ENCODE measurements around the gene MMP7. TPM values are rescaled to one million over a fixed set of nuclear protein-coding genes. Genes with fewer than 3 reads are reported as not detected.

Gene MMP7
- total and polyA plus RNA-seq, 2 donors (not counting 1 experiment from before 2014, with no cell fraction given) = not detected

DNA sequence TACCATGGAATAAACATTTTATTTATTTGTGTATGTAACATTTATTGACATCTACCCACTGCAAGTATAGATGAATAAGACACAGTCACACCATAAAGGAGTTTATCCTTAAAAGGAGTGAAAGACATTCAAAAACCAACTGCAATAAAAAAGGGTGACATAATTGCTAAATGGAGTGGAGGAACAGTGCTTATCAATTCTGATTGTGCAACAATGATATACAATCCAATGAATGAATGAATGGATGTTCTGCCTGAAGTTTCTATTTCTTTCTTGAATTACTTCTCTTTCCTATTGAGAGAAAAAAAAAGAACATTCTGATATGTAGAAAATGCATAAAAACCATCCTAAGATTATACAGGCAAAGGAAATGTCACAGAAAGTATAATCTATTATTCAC is 10.0 kb downstream of the MMP7 start:
- Histone ChIP-seq H3K36me3 (replicated peaks in 1 of 2; ENCODE audit: control extremely low read depth in 1 of 2, control insufficient read depth in 1 of 2, extremely low read depth in 1 of 2, insufficient read depth in 2 of 2, low read length in 1 of 2) (no peaks in the 10 kb centered on the region), H3K9me3 (ENCODE audit: control extremely low read depth in 1 of 3, control insufficient read depth in 2 of 3, insufficient read depth in 1 of 3, low read length in 2 of 3) (no peaks in the 10 kb centered on the region), H3K4me2 (replicated peaks; ENCODE audit: low read depth, low read length, poor library complexity, severe bottlenecking) (no peak overlapping the region), H3K4me1 (ENCODE audit: control insufficient read depth in 2 of 2, insufficient read depth in 2 of 2, low read length in 2 of 2) (peaks cover 7 to 9% of the 10 kb centered on the region in 2 donors), H3K4me3 (ENCODE audit: control extremely low read depth in 1 of 5, extremely low read depth in 1 of 5, insufficient read depth in 1 of 5, low read depth in 2 of 5, low read length in 4 of 5) (no peak overlapping the region), H3K79me2 (ENCODE audit: control insufficient read depth, insufficient read depth, low read length) (no peaks in the 10 kb centered on the region), H3K9ac (ENCODE audit: low read length) (no peak overlapping the region), H3K27ac (ENCODE audit: low read length in 2 of 2) (no peak overlapping the region), H4K20me1 (ENCODE audit: control insufficient read depth, insufficient read depth, low read length, poor library complexity, severe bottlenecking) (no peaks in the 10 kb centered on the region), H3K27me3 (replicated peaks in 1 of 4; ENCODE audit: control extremely low read depth in 1 of 4, control insufficient read depth in 3 of 4, insufficient read depth in 4 of 4, low read length in 3 of 4) (no peaks in the 10 kb centered on the region), H2AFZ (ENCODE audit: insufficient read depth, low read depth, low read length, poor library complexity, severe bottlenecking) (no peak overlapping the region)
- intact Hi-C loops (cut with micrococcal nuclease) = no loop called here
- Mint-ChIP-seq H3K27me3 (no peaks in the 10 kb centered on the region), H3K4me3 (no peak overlapping the region), H3K4me1 (peaks cover 17% of the 10 kb centered on the region), H3K9me3 (ENCODE audit: insufficient read depth) (no peaks in the 10 kb centered on the region), H3K27ac (no peak overlapping the region)
- ChIA-PET CTCF (no interaction called here), POLR2A (no interaction called here)
- ATAC-seq (ENCODE audit: low read depth) (no peak), DNase-seq (no peak)
- no peak for TF ChIP-seq CTCF (IDR thresholded peaks at IDR 0.05)
- no peak for TF ChIP-seq EZH2 (IDR thresholded peaks at IDR 0.05; ENCODE audit: borderline replicate concordance, insufficient read depth, low read depth, low read length, poor library complexity, severe bottlenecking)

GRCh38 chr11:102518296-102519094 is 12.1 kb downstream of the MMP7 start:
- Histone ChIP-seq H3K4me1 (ENCODE audit: control insufficient read depth in 2 of 2, insufficient read depth in 2 of 2, low read length in 2 of 2) (peaks cover 7 to 9% of the 10 kb centered on the region in 2 donors), H3K27me3 (replicated peaks in 1 of 4; ENCODE audit: control extremely low read depth in 1 of 4, control insufficient read depth in 3 of 4, insufficient read depth in 4 of 4, low read length in 3 of 4) (no peaks in the 10 kb centered on the region), H3K4me2 (replicated peaks; ENCODE audit: low read depth, low read length, poor library complexity, severe bottlenecking) (no peak overlapping the region), H3K36me3 (replicated peaks in 1 of 2; ENCODE audit: control extremely low read depth in 1 of 2, control insufficient read depth in 1 of 2, extremely low read depth in 1 of 2, insufficient read depth in 2 of 2, low read length in 1 of 2) (no peaks in the 10 kb centered on the region), H4K20me1 (ENCODE audit: control insufficient read depth, insufficient read depth, low read length, poor library complexity, severe bottlenecking) (no peaks in the 10 kb centered on the region), H3K9me3 (ENCODE audit: control extremely low read depth in 1 of 3, control insufficient read depth in 2 of 3, insufficient read depth in 1 of 3, low read length in 2 of 3) (no peaks in the 10 kb centered on the region), H3K4me3 (ENCODE audit: control extremely low read depth in 1 of 5, extremely low read depth in 1 of 5, insufficient read depth in 1 of 5, low read depth in 2 of 5, low read length in 4 of 5) (no peak overlapping the region), H3K27ac (ENCODE audit: low read length in 2 of 2) (no peak overlapping the region), H3K9ac (ENCODE audit: low read length) (no peak overlapping the region), H3K79me2 (ENCODE audit: control insufficient read depth, insufficient read depth, low read length) (no peaks in the 10 kb centered on the region), H2AFZ (ENCODE audit: insufficient read depth, low read depth, low read length, poor library complexity, severe bottlenecking) (no peak overlapping the region)
- ATAC-seq (ENCODE audit: low read depth) = no peak
- 100% methylated on average over 1 of the region's 3 CpGs for WGBS (ENCODE audit: insufficient coverage)
- ChIA-PET POLR2A (no interaction called here), CTCF (interaction anchor here (1.1 to 1.6 kb wide), 3 partner anchors 11 to 94 kb away, joined by 4 to 12 read pairs (median 6); no protein-coding TSS in a partner anchor)
- no peaks in the 10 kb centered on the region for H3K27me3 Mint-ChIP-seq
- DNase-seq = no peak
- no peaks in the 10 kb centered on the region for H3K9me3 Mint-ChIP-seq (ENCODE audit: insufficient read depth)
- no peak for TF ChIP-seq EZH2 (IDR thresholded peaks at IDR 0.05; ENCODE audit: borderline replicate concordance, insufficient read depth, low read depth, low read length, poor library complexity, severe bottlenecking)
- no peak overlapping the region for H3K4me3 Mint-ChIP-seq
- no peak overlapping the region for H3K27ac Mint-ChIP-seq
- intact Hi-C loops (cut with micrococcal nuclease) = no loop called here
- peaks cover 17% of the 10 kb centered on the region for H3K4me1 Mint-ChIP-seq
